Measurements from ENCODE around the gene ARL11.

Gene ARL11

DNA sequence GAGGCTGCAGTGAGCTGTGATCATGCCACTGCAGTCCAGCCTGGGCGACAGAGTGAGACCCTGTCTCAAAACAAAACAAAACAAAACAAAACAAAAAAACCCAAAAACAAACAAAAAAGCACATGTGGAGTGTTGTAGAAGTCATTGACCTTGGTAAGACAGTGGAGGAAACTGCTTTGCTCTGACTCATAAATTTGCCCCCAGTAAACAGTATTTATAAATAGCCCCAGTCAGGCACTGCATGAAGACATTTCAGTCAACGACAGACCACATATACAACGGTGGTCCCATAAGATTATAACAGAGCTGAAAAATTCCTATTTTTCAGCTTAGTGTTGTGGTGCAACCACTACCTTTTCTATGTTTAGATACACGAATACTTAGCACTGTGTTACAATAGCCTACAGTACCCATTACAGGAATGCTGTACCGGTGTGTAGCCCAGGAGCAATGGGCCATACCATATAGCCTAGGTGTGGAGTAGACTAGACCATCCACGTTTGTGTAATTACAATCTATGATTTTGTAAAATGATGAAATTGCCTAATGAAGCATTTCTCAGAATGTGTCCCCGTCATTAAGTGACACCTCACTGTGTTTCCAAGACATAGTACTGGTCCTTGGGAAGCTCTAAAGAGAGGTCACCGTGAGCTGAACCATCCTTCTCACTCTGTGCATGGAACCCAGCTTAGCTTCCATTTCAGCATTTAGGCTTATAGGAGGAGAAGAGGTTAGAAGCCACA is 1.1 kb downstream of the ARL11 start:
- TF ChIP-seq, protein P1, sequence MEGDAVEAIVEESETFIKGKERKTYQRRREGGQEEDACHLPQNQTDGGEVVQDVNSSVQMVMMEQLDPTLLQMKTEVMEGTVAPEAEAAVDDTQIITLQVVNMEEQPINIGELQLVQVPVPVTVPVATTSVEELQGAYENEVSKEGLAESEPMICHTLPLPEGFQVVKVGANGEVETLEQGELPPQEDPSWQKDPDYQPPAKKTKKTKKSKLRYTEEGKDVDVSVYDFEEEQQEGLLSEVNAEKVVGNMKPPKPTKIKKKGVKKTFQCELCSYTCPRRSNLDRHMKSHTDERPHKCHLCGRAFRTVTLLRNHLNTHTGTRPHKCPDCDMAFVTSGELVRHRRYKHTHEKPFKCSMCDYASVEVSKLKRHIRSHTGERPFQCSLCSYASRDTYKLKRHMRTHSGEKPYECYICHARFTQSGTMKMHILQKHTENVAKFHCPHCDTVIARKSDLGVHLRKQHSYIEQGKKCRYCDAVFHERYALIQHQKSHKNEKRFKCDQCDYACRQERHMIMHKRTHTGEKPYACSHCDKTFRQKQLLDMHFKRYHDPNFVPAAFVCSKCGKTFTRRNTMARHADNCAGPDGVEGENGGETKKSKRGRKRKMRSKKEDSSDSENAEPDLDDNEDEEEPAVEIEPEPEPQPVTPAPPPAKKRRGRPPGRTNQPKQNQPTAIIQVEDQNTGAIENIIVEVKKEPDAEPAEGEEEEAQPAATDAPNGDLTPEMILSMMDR (IDR thresholded peaks at IDR 0.05; ENCODE audit: low read depth, low read length), result no peak
- no peak overlapping the region for H3K4me3 ChIP-seq (replicated peaks in 1 of 2; ENCODE audit: low read depth in 2 of 2, low read length in 2 of 2)
- DNase-seq (ENCODE audit: low read depth in 2 of 2), result no peak

DNA sequence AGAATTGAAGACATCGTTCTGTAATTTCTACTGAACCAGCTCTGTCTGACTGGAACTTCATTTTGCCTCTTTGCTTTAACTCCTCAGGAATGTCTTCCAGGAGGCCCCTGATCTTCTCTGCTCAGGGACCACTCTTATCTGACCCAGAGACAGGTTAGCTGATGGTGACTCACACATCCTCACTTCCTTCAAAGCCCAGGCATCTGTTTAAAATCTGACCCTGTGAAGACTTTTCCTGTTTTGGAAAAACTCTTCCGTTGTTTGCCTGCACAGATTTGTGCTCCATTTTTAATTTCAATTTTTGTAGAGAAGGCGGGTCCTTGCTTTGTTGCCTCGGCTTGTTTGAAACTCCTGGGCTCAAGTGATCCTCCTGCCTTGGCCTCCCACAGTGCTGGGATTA is 1.6 kb downstream of the ARL11 start:
- TF ChIP-seq, protein P1 (IDR thresholded peaks at IDR 0.05; ENCODE audit: low read depth, low read length), result no peak
- H3K4me3 ChIP-seq (replicated peaks in 1 of 2; ENCODE audit: low read depth in 2 of 2, low read length in 2 of 2), result no peak overlapping the region
- no peak for DNase-seq (ENCODE audit: low read depth in 2 of 2)

DNA sequence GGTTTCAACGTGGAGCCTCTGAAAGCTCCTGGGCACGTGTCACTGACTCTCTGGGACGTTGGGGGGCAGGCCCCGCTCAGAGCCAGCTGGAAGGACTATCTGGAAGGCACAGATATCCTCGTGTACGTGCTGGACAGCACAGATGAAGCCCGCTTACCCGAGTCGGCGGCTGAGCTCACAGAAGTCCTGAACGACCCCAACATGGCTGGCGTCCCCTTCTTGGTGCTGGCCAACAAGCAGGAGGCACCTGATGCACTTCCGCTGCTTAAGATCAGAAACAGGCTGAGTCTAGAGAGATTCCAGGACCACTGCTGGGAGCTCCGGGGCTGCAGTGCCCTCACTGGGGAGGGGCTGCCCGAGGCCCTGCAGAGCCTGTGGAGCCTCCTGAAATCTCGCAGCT is 2.3 kb downstream of the ARL11 start:
- DNase-seq (ENCODE audit: low read depth in 2 of 2), result no peak
- no peak overlapping the region for H3K4me3 ChIP-seq (replicated peaks in 1 of 2; ENCODE audit: low read depth in 2 of 2, low read length in 2 of 2)
- TF ChIP-seq, protein P1 (IDR thresholded peaks at IDR 0.05; ENCODE audit: low read depth, low read length), result no peak

DNA sequence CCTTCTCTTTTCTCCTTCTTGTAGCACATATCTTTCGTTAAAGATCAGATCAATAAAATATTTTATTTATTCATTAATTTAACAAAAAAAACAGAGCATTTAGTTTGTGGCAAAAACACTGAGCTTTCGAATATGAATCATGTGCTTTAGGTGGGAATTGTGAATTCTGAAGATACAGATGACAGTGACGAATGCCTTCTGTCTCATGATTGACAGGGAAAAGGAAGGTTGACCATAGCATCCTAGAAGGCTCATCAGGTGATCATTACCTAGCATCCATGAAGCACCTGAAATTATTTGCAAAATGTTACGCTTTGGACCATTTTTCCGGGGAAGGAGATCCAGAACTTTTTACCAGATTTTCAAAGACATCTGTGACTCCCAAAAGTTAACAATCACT is 3.8 kb downstream of the ARL11 start:
- H3K4me3 ChIP-seq (replicated peaks in 1 of 2; ENCODE audit: low read depth in 2 of 2, low read length in 2 of 2), result no peak overlapping the region
- DNase-seq (ENCODE audit: low read depth in 2 of 2), result no peak
- TF ChIP-seq, protein P1 (IDR thresholded peaks at IDR 0.05; ENCODE audit: low read depth, low read length), result no peak

DNA sequence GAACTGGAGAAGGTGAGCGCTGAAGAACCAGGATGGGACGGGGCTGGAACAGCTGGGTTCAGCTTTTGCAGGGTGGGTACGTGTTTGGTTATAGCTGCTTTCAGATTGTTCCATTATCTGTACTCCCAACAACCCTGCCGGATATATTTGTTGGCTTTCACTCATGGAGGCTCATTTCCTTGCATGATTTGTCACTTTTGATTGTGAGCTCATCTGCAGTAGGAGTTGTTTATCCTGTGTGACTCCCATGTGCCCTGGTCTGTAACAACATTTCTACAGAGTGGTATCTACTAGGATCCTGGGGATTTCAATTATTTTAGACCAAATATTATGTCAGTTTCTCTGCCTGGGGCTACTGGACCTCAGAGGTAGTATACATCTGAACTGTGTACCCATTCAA is 5.4 kb downstream of the ARL11 start:
- TF ChIP-seq, protein P1 (IDR thresholded peaks at IDR 0.05; ENCODE audit: low read depth, low read length), result no peak
- no peak overlapping the region for H3K4me3 ChIP-seq (replicated peaks in 1 of 2; ENCODE audit: low read depth in 2 of 2, low read length in 2 of 2)
- peak in 1 of 2 donors; percentile 23 for DNase-seq (ENCODE audit: low read depth in 2 of 2)

DNA sequence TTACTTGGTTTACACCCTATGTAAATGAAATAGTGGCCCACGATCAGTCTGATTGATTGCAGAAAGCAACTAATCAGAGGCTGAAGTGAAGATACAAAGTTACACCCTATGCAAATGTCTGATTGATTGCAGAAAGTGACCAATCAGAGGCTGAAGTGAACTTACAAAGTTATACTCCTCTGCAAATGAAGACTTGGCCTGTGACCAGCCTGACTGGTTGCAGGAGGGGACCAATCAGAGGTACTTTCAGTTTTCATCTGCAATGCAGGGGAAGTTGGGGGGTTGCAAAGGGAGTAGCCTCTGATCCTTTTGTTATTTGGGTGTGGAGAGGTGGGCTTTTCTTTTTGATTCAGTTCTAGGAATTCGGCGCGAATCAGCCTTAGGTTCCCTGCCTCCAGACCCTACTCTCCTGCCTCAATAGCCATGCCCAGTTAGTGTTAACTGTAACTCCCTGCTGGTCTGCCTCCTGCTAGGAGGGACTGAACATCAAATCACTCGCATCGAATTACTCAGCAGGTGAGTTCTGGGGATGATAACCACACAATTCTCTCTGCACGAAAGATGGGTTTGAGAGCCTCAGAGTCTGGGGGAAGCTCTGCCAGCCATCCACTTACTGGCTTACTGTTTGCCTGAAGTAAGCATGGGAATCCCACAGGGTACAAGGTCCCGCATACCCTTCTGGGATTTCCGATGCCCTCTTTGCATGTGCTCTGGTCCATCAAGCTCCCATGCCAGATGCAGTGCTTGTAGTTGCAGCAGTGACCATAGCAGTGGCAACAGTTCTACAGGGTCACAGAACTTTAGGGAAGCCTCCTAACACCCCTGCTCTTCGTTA is 7.5 kb downstream of the ARL11 start:
- peak overlapping the region in 1 of 2 donors; percentile 24 for H3K4me3 ChIP-seq (replicated peaks in 1 of 2; ENCODE audit: low read depth in 2 of 2, low read length in 2 of 2)
- TF ChIP-seq, protein P1 (IDR thresholded peaks at IDR 0.05; ENCODE audit: low read depth, low read length), result no peak
- DNase-seq (ENCODE audit: low read depth in 2 of 2), result peak; percentile 77 to 78

All from cardiac fibroblast (primary cell).